Liver (tissue), 9 donors: Measurements from ENCODE around the gene RGS7. TPM values are rescaled to one million over a fixed set of nuclear protein-coding genes. Genes with fewer than 3 reads are reported as not detected.

Experiments used
- DNase-seq: peaks from one replicate; pipeline ENCODE4 v3.0.0-alpha.2; 2017; ENCODE audit warnings: low spot score
- H3K27ac ChIP-seq, 2 donors: one replicate each; pipeline ENCODE4 v1.7.0; 2013; ENCODE audit warnings: inconsistent platforms in 2 of 2, low read length in 2 of 2, control low read depth in 1 of 2, low read depth in 1 of 2, mild to moderate bottlenecking in 1 of 2
- H3K27me3 ChIP-seq, 4 donors: one replicate each; pipeline versions ENCODE4 v1.6.1 to v1.7.0; 2013; ENCODE audit warnings: low read length in 3 of 4, inconsistent platforms in 1 of 4, mild to moderate bottlenecking in 1 of 4, moderate library complexity in 1 of 4; ENCODE audit not compliant: control insufficient read depth in 4 of 4, insufficient read depth in 4 of 4
- H3K36me3 ChIP-seq, 4 donors: one replicate each; pipeline versions ENCODE4 v1.6.1 to v1.7.0; 2013; ENCODE audit warnings: low read length in 3 of 4, mild to moderate bottlenecking in 3 of 4, low read depth in 1 of 4, moderate library complexity in 1 of 4; ENCODE audit not compliant: control insufficient read depth in 4 of 4, insufficient read depth in 3 of 4
- H3K4me1 ChIP-seq, 4 donors: one replicate each; pipeline versions ENCODE4 v1.6.1 to v1.7.0; 2013; ENCODE audit warnings: low read length in 3 of 4, mild to moderate bottlenecking in 3 of 4, moderate library complexity in 1 of 4; ENCODE audit not compliant: control insufficient read depth in 4 of 4, insufficient read depth in 4 of 4
- H3K4me3 ChIP-seq, 3 donors: one replicate each; pipeline versions ENCODE4 v1.6.1 to v1.7.0; 2013; ENCODE audit warnings: low read length in 3 of 3, control low read depth in 1 of 3, low read depth in 1 of 3, mild to moderate bottlenecking in 1 of 3
- H3K9ac ChIP-seq, 2 donors: one replicate each; pipeline ENCODE4 v1.7.0; 2013; ENCODE audit warnings: low read length in 2 of 2, mild to moderate bottlenecking in 2 of 2, moderate library complexity in 2 of 2, control low read depth in 1 of 2, low read depth in 1 of 2
- H3K9me3 ChIP-seq, 4 donors: one replicate each; pipeline versions ENCODE4 v1.6.1 to v1.7.0; 2013; ENCODE audit warnings: low read length in 3 of 4; ENCODE audit not compliant: control insufficient read depth in 4 of 4
- EGR1 ChIP-seq, 2 donors: IDR thresholded peaks; 2 replicates each; pipeline ENCODE4 v1.6.1; 2016 to 2018; ENCODE audit warnings: antibody characterized with exemption in 2 of 2, low read depth in 2 of 2
- FOXA2 ChIP-seq: IDR thresholded peaks from 2 replicates; pipeline ENCODE4 v1.6.1; 2016; ENCODE audit warnings: antibody characterized with exemption
- HNF4A ChIP-seq, 2 donors: conservative IDR thresholded peaks; 2 replicates each; pipeline ENCODE4 v1.6.1; 2016; ENCODE audit warnings: antibody characterized with exemption in 2 of 2, mild to moderate bottlenecking in 2 of 2
- HNF4G ChIP-seq: IDR thresholded peaks from 2 replicates; pipeline ENCODE4 v1.6.1; 2016; ENCODE audit warnings: antibody characterized with exemption
- JUND ChIP-seq, 2 donors: IDR thresholded peaks; 2 replicates each; pipeline ENCODE4 v1.6.1; 2016; ENCODE audit warnings: antibody characterized with exemption in 2 of 2
- RAD21 ChIP-seq, 2 donors: IDR thresholded peaks; 2 replicates each; pipeline ENCODE4 v1.6.1; 2016; ENCODE audit warnings: antibody characterized with exemption in 2 of 2, mild to moderate bottlenecking in 2 of 2
- RXRA ChIP-seq, 2 donors: IDR thresholded peaks; 2 replicates each; pipeline ENCODE4 v1.6.1; 2017 to 2018; ENCODE audit warnings: antibody characterized with exemption in 2 of 2, mild to moderate bottlenecking in 1 of 2
- SP1 ChIP-seq: IDR thresholded peaks from 2 replicates; pipeline ENCODE4 v1.6.1; 2018; ENCODE audit warnings: antibody characterized with exemption, mild to moderate bottlenecking
- TAF1 ChIP-seq: conservative IDR thresholded peaks from 2 replicates; pipeline ENCODE4 v1.6.1; 2016; ENCODE audit warnings: antibody characterized with exemption, mild to moderate bottlenecking
- WGBS: extraction: QIAGEN DNeasy Blood & Tissue Kit; methylation state at CpG from one replicate; pipeline ENCODE4 v1.1.7; 2013; 5-methylcytosine and 5-hydroxymethylcytosine counted together
- polyA plus RNA-seq, 2 donors: library from polyadenylated mRNA; stranded (reverse) in 1 of 2; unstranded in 1 of 2; fragments of 200-250 nt in 1 of 2; fragments of >200 nt in 1 of 2; fragmentation: Nextera tagmentation in 1 of 2; extraction: Ambion mirVana in 1 of 2; gene quantifications; one replicate each; pipeline versions ENCODE4 v1.2.1 to v1.2.3, GENCODE V29; 2013 to 2015
- total RNA-seq, 2 donors: library from RNA; depleted of rRNA; stranded (reverse); fragments of >200 nt; gene quantifications; one replicate each; pipeline ENCODE4 v1.2.3, GENCODE V29; 2014
- TF ChIP-seq, protein P1 (sequence below): IDR thresholded peaks from 2 replicates; pipeline ENCODE4 v1.6.1; 2016; ENCODE audit warnings: antibody characterized with exemption, mild to moderate bottlenecking
- TF ChIP-seq, protein P2 (sequence below): IDR thresholded peaks from 2 replicates; pipeline ENCODE4 v1.6.1; 2016; ENCODE audit warnings: antibody characterized with exemption
- TF ChIP-seq, protein P3 (sequence below): IDR thresholded peaks from 2 replicates; pipeline ENCODE4 v1.6.1; 2016; ENCODE audit warnings: antibody characterized with exemption
- donor health status: healthy.
- donor health status: healthy.
- donor health status: healthy.
- donor health status: healthy.
- donor health status: healthy.

Gene RGS7
- total and polyA plus RNA-seq, 4 donors = 0.05 to 0.18 TPM; not detected in 2

- no peak for DNase-seq
- no peaks in the 10 kb centered on the region for H3K27me3 ChIP-seq
- no peaks in the 10 kb centered on the region for H3K9me3 ChIP-seq
- no peak overlapping the region for H3K4me3 ChIP-seq
- H3K4me1 ChIP-seq = no peaks in the 10 kb centered on the region
- TF ChIP-seq HNF4A (conservative IDR thresholded peaks at IDR 0.05) (no peak), RXRA (IDR thresholded peaks at IDR 0.05) (no peak), EGR1 (IDR thresholded peaks at IDR 0.05; ENCODE audit: low read depth in 2 of 2) (no peak)
- TF ChIP-seq, protein P1, sequence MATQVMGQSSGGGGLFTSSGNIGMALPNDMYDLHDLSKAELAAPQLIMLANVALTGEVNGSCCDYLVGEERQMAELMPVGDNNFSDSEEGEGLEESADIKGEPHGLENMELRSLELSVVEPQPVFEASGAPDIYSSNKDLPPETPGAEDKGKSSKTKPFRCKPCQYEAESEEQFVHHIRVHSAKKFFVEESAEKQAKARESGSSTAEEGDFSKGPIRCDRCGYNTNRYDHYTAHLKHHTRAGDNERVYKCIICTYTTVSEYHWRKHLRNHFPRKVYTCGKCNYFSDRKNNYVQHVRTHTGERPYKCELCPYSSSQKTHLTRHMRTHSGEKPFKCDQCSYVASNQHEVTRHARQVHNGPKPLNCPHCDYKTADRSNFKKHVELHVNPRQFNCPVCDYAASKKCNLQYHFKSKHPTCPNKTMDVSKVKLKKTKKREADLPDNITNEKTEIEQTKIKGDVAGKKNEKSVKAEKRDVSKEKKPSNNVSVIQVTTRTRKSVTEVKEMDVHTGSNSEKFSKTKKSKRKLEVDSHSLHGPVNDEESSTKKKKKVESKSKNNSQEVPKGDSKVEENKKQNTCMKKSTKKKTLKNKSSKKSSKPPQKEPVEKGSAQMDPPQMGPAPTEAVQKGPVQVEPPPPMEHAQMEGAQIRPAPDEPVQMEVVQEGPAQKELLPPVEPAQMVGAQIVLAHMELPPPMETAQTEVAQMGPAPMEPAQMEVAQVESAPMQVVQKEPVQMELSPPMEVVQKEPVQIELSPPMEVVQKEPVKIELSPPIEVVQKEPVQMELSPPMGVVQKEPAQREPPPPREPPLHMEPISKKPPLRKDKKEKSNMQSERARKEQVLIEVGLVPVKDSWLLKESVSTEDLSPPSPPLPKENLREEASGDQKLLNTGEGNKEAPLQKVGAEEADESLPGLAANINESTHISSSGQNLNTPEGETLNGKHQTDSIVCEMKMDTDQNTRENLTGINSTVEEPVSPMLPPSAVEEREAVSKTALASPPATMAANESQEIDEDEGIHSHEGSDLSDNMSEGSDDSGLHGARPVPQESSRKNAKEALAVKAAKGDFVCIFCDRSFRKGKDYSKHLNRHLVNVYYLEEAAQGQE = no peak
- no peak overlapping the region for H3K9ac ChIP-seq
- 84% methylated on average over 5 of the region's 5 CpGs for WGBS
- no peak overlapping the region for H3K27ac ChIP-seq
- H3K36me3 ChIP-seq = no peaks in the 10 kb centered on the region
Measured at GRCh38 chr1:240806200-240806745, 550.7 kb downstream of the RGS7 start.

DNA sequence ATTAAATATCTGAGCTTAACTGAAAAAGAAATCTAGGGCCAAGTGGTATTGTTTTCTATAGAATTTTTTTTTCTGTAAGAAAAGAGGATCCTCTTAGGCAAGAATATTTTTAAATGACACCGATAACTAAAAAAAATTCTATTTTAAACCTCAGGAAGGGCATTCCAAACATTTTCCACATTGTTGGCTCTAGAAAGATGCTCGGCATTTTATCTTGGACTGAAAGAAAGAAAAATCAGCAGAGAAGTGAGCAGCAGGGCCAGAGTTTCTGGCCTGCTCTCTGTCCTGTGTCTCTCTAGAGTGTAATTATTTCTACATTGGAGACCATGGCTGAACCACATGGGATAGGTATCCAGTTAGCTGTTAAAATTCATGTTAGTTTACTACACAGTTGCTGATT, 552.5 kb downstream of the RGS7 start:
- Histone ChIP-seq H3K9me3 (no peaks in the 10 kb centered on the region), H3K27ac (no peak overlapping the region), H3K27me3 (no peaks in the 10 kb centered on the region), H3K36me3 (no peaks in the 10 kb centered on the region), H3K9ac (no peak overlapping the region), H3K4me1 (no peaks in the 10 kb centered on the region), H3K4me3 (no peak overlapping the region)
- WGBS = 66% methylated on average over 2 of the region's 2 CpGs
- no peak for TF ChIP-seq RXRA (IDR thresholded peaks at IDR 0.05)
- TF ChIP-seq, protein P2, sequence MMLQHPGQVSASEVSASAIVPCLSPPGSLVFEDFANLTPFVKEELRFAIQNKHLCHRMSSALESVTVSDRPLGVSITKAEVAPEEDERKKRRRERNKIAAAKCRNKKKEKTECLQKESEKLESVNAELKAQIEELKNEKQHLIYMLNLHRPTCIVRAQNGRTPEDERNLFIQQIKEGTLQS = no peak
- no peak for TF ChIP-seq FOXA2
- DNase-seq = no peak

DNA sequence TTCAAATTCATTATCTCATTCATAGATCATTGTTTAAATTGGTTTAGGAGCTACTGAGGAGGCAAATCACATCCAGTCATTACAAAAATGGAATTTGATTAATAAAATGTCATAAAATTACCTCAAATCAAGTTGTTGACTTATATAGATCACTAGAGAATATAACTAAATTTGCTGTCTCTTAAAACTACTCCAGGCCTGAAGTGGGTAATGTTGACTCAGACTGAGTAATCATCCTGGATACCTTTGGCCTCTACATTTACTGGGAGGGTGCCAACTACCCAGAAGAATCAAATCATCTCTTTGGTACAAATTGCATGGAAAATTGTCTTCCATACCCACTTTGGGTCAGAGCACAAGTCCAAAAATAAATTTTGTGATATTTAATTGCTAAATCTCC, 553.9 kb downstream of the RGS7 start:
- Histone ChIP-seq H3K27me3 (no peaks in the 10 kb centered on the region), H3K4me3 (no peak overlapping the region), H3K36me3 (no peaks in the 10 kb centered on the region), H3K9ac (no peak overlapping the region), H3K4me1 (no peaks in the 10 kb centered on the region), H3K9me3 (no peaks in the 10 kb centered on the region), H3K27ac (no peak overlapping the region)
- no peak for TF ChIP-seq HNF4G
- TF ChIP-seq SP1 = peak; percentile 20
- no peak for DNase-seq

- Histone ChIP-seq H3K4me3 (no peak overlapping the region), H3K27me3 (no peaks in the 10 kb centered on the region), H3K9ac (no peak overlapping the region), H3K27ac (no peak overlapping the region), H3K4me1 (no peaks in the 10 kb centered on the region), H3K9me3 (no peaks in the 10 kb centered on the region), H3K36me3 (no peaks in the 10 kb centered on the region)
- no peak for DNase-seq
- WGBS = 90% methylated on average over 2 of the region's 2 CpGs
- no peak for TF ChIP-seq RAD21 (IDR thresholded peaks at IDR 0.05)
- no peak for TF ChIP-seq TAF1
- TF ChIP-seq JUND (IDR thresholded peaks at IDR 0.05) = no peak
- TF ChIP-seq, protein P3, sequence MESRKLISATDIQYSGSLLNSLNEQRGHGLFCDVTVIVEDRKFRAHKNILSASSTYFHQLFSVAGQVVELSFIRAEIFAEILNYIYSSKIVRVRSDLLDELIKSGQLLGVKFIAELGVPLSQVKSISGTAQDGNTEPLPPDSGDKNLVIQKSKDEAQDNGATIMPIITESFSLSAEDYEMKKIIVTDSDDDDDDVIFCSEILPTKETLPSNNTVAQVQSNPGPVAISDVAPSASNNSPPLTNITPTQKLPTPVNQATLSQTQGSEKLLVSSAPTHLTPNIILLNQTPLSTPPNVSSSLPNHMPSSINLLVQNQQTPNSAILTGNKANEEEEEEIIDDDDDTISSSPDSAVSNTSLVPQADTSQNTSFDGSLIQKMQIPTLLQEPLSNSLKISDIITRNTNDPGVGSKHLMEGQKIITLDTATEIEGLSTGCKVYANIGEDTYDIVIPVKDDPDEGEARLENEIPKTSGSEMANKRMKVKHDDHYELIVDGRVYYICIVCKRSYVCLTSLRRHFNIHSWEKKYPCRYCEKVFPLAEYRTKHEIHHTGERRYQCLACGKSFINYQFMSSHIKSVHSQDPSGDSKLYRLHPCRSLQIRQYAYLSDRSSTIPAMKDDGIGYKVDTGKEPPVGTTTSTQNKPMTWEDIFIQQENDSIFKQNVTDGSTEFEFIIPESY = no peak
- TF ChIP-seq SP1 = no peak
- no peak for TF ChIP-seq HNF4G
- no peak for TF ChIP-seq RXRA (IDR thresholded peaks at IDR 0.05)
- no peak for TF ChIP-seq FOXA2
- TF ChIP-seq, protein P1 = no peak
Measured at GRCh38 chr1:240802271-240802670, 554.7 kb downstream of the RGS7 start.
